ENCODE measurements around the gene RPS15.

The RPS15 gene

GRCh38 chr19:1399079-1399478, 39.1 kb upstream of the RPS15 start:
- peaks cover 3% of the 10 kb centered on the region for H3K4me1 Mint-ChIP-seq (ENCODE audit: low read depth)
- no peaks in the 10 kb centered on the region for H3K9me3 Mint-ChIP-seq
- peaks cover 5% of the 10 kb centered on the region for H3K27me3 Mint-ChIP-seq (ENCODE audit: low read depth)
- no peak overlapping the region for H3K27ac Mint-ChIP-seq
- H3K36me3 Mint-ChIP-seq (ENCODE audit: low read depth) = no peaks in the 10 kb centered on the region
- no peak overlapping the region for H3K4me3 Mint-ChIP-seq

GRCh38 chr19:1399745-1400144, 38.5 kb upstream of the RPS15 start:
- no peaks in the 10 kb centered on the region for H3K9me3 Mint-ChIP-seq
- H3K27ac Mint-ChIP-seq = no peak overlapping the region
- H3K36me3 Mint-ChIP-seq (ENCODE audit: low read depth) = no peaks in the 10 kb centered on the region
- H3K4me3 Mint-ChIP-seq = no peak overlapping the region
- H3K27me3 Mint-ChIP-seq (ENCODE audit: low read depth) = peaks cover 5% of the 10 kb centered on the region
- H3K4me1 Mint-ChIP-seq (ENCODE audit: low read depth) = peaks cover 3% of the 10 kb centered on the region

- no peak overlapping the region for H3K27ac Mint-ChIP-seq
- peaks cover 5% of the 10 kb centered on the region for H3K27me3 Mint-ChIP-seq (ENCODE audit: low read depth)
- no peaks in the 10 kb centered on the region for H3K36me3 Mint-ChIP-seq (ENCODE audit: low read depth)
- H3K4me1 Mint-ChIP-seq (ENCODE audit: low read depth) = peaks cover 3% of the 10 kb centered on the region
- H3K4me3 Mint-ChIP-seq = peak overlapping the region; percentile 40
- H3K9me3 Mint-ChIP-seq = no peaks in the 10 kb centered on the region
Measured at GRCh38 chr19:1400281-1401137, 37.7 kb upstream of the RPS15 start.

GRCh38 chr19:1401138-1401888, 36.9 kb upstream of the RPS15 start, which contains the start of gene GAMT:
TSS of gene GAMT (minus strand) at chr19:1401542. CDS start at chr19:1401476, 66 bp downstream.
- Mint-ChIP-seq H3K27me3 (ENCODE audit: low read depth) (peaks cover 5% of the 10 kb centered on the region), H3K27ac (no peak within 1 kb of the TSS), H3K36me3 (ENCODE audit: low read depth) (no peaks in the 10 kb centered on the region), H3K4me1 (ENCODE audit: low read depth) (peaks cover 3% of the 10 kb centered on the region), H3K4me3 (peak within 1 kb of the TSS; percentile 40), H3K9me3 (no peaks in the 10 kb centered on the region)

- Mint-ChIP-seq H3K36me3 (ENCODE audit: low read depth) (no peaks in the 10 kb centered on the region), H3K9me3 (no peaks in the 10 kb centered on the region), H3K27ac (no peak overlapping the region), H3K27me3 (ENCODE audit: low read depth) (peaks cover 5% of the 10 kb centered on the region), H3K4me1 (ENCODE audit: low read depth) (peaks cover 8% of the 10 kb centered on the region), H3K4me3 (peak overlapping the region; percentile 34)
Measured at GRCh38 chr19:1401889-1402217, 36.3 kb upstream of the RPS15 start.

- Mint-ChIP-seq H3K27me3 (ENCODE audit: low read depth) (peaks cover 5% of the 10 kb centered on the region), H3K4me1 (ENCODE audit: low read depth) (peaks cover 8% of the 10 kb centered on the region), H3K36me3 (ENCODE audit: low read depth) (no peaks in the 10 kb centered on the region), H3K4me3 (peak overlapping the region; percentile 76), H3K27ac (no peak overlapping the region), H3K9me3 (no peaks in the 10 kb centered on the region)
Measured at GRCh38 chr19:1402411-1403070, 35.7 kb upstream of the RPS15 start.

GRCh38 chr19:1406774-1407527, 31.2 kb upstream of the RPS15 start:
- peaks cover 5% of the 10 kb centered on the region for H3K27me3 Mint-ChIP-seq (ENCODE audit: low read depth)
- peak overlapping the region; percentile 69 for H3K4me3 Mint-ChIP-seq
- no peaks in the 10 kb centered on the region for H3K9me3 Mint-ChIP-seq
- H3K27ac Mint-ChIP-seq = peak overlapping the region; percentile 77
- peaks cover 32% of the 10 kb centered on the region for H3K4me1 Mint-ChIP-seq (ENCODE audit: low read depth)
- H3K36me3 Mint-ChIP-seq (ENCODE audit: low read depth) = peaks cover 13% of the 10 kb centered on the region

GRCh38 chr19:1407528-1408299, 30.5 kb upstream of the RPS15 start, which contains the start of gene DAZAP1:
TSS of gene DAZAP1 (plus strand) at chr19:1407586. CDS start at chr19:1407774, 188 bp downstream.
- H3K27me3 Mint-ChIP-seq (ENCODE audit: low read depth) = peaks cover 3% of the 10 kb centered on the region
- peak within 1 kb of the TSS; percentile 69 for H3K4me3 Mint-ChIP-seq
- no peaks in the 10 kb centered on the region for H3K9me3 Mint-ChIP-seq
- peaks cover 32% of the 10 kb centered on the region for H3K4me1 Mint-ChIP-seq (ENCODE audit: low read depth)
- peak within 1 kb of the TSS; percentile 77 for H3K27ac Mint-ChIP-seq
- peaks cover 13% of the 10 kb centered on the region for H3K36me3 Mint-ChIP-seq (ENCODE audit: low read depth)

- peaks cover 31% of the 10 kb centered on the region for H3K4me1 Mint-ChIP-seq (ENCODE audit: low read depth)
- no peaks in the 10 kb centered on the region for H3K27me3 Mint-ChIP-seq (ENCODE audit: low read depth)
- H3K36me3 Mint-ChIP-seq (ENCODE audit: low read depth) = peaks cover 13% of the 10 kb centered on the region
- H3K27ac Mint-ChIP-seq = peak overlapping the region; percentile 97
- no peaks in the 10 kb centered on the region for H3K9me3 Mint-ChIP-seq
- H3K4me3 Mint-ChIP-seq = peak overlapping the region; percentile 96
Measured at GRCh38 chr19:1408300-1409203, 29.6 kb upstream of the RPS15 start.

GRCh38 chr19:1409204-1410005, 28.8 kb upstream of the RPS15 start:
- peaks cover 13% of the 10 kb centered on the region for H3K36me3 Mint-ChIP-seq (ENCODE audit: low read depth)
- H3K4me3 Mint-ChIP-seq = peak overlapping the region; percentile 96
- no peaks in the 10 kb centered on the region for H3K27me3 Mint-ChIP-seq (ENCODE audit: low read depth)
- no peaks in the 10 kb centered on the region for H3K9me3 Mint-ChIP-seq
- H3K27ac Mint-ChIP-seq = peak overlapping the region; percentile 97
- peaks cover 31% of the 10 kb centered on the region for H3K4me1 Mint-ChIP-seq (ENCODE audit: low read depth)

- no peaks in the 10 kb centered on the region for H3K9me3 Mint-ChIP-seq
- peak overlapping the region; percentile 96 for H3K4me3 Mint-ChIP-seq
- H3K27ac Mint-ChIP-seq = peak overlapping the region; percentile 45
- peaks cover 15% of the 10 kb centered on the region for H3K36me3 Mint-ChIP-seq (ENCODE audit: low read depth)
- peaks cover 31% of the 10 kb centered on the region for H3K4me1 Mint-ChIP-seq (ENCODE audit: low read depth)
- H3K27me3 Mint-ChIP-seq (ENCODE audit: low read depth) = no peaks in the 10 kb centered on the region
Measured at GRCh38 chr19:1410136-1410786, 27.9 kb upstream of the RPS15 start.

GRCh38 chr19:1410789-1411188, 27.4 kb upstream of the RPS15 start:
- no peaks in the 10 kb centered on the region for H3K27me3 Mint-ChIP-seq (ENCODE audit: low read depth)
- peaks cover 15% of the 10 kb centered on the region for H3K36me3 Mint-ChIP-seq (ENCODE audit: low read depth)
- peaks cover 32% of the 10 kb centered on the region for H3K4me1 Mint-ChIP-seq (ENCODE audit: low read depth)
- peak overlapping the region; percentile 43 for H3K4me3 Mint-ChIP-seq
- H3K27ac Mint-ChIP-seq = peak overlapping the region; percentile 20
- H3K9me3 Mint-ChIP-seq = no peaks in the 10 kb centered on the region

Measured in T-helper 1 cell treated with Interleukin-12 subunit alpha and Interleukin-12 subunit beta and Interleukin-4 antibody, amounts not matched to agents 30 μg/mL and 1 μg/mL, for 36 hours (primary cell).